ENCODE measurements around the gene MICALL1.
A peak's percentile ranks its signal among the peaks of the same experiment; 100 is the strongest.

MICALL1 gene

GRCh38 chr22:37905534-37906363 lies at the start of gene MICALL1:
MICALL1 (plus strand) TSS chr22:37906297; CDS start chr22:37906423, 126 bp downstream.
- peak; percentile 16 to 20 for DNase-seq (ENCODE audit: low read depth in 2 of 2)

- no peak for DNase-seq (ENCODE audit: low read depth in 2 of 2)
Measured at GRCh38 chr22:37860796-37861421, 45.2 kb upstream of the MICALL1 start.

- no peak for DNase-seq (ENCODE audit: low read depth in 2 of 2)
Measured at GRCh38 chr22:37862570-37863325, 43.3 kb upstream of the MICALL1 start.

- no peak for DNase-seq (ENCODE audit: low read depth in 2 of 2)
Measured at GRCh38 chr22:37865510-37865909, 40.6 kb upstream of the MICALL1 start.

DNA sequence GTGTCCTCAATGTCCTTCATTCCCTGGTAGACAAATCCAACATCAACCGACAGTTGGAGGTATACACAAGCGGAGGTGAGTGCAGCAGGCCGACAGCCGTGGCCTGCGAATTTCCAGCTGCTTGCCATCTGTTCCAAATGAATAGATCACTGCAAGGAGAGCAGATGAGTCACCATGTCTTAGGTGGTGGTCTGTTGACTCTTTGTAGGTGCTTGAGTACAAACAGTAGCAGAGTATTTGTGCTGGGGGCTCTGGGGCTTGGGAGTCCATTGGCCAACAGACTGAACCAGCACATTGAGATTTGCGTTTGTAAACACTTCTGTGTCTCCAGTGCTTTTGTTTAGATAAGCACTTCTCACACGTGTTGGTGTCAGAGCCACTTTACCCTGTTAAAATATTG lies 35.8 kb upstream of the MICALL1 start:
- DNase-seq (ENCODE audit: low read depth in 2 of 2): no peak

DNA sequence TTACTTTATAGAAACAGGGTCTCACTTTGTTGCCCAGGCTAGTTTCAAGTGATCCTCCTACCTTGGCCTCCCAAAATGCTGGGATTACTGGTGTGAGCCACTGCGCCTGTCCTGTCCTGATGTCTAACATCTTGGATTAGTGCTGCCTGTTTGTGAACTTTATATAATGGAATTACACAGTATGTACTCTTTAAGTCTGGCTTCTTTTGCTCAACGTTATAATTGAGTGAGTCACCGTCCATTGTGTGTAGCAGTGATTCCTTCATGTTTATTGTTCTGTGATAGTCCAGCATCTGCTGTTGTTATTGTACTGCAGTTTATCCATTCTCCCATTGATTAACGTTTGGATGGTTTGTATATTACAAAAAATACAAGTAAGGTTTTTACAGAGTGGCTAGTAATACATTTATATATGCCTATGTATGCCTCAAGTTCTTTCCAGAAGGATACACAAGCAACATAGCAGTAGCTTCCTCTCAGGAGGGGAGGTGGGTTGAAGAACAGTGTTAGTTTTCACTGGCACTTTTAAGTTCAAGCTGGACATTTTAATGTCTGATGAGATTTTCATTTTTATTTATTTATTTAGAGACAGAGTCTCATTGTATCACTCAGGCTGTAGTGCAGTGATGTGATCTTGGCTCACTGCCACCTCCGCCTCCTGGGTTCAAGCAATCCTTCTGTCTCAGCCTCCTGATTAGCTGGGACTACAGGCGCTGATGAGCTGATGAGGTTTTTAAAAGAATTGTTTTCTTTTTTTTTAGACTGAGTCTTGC lies 25.2 kb upstream of the MICALL1 start:
- DNase-seq (ENCODE audit: low read depth in 2 of 2): no peak

GRCh38 chr22:37884420-37884819 lies 21.7 kb upstream of the MICALL1 start:
- DNase-seq (ENCODE audit: low read depth in 2 of 2): no peak

DNA sequence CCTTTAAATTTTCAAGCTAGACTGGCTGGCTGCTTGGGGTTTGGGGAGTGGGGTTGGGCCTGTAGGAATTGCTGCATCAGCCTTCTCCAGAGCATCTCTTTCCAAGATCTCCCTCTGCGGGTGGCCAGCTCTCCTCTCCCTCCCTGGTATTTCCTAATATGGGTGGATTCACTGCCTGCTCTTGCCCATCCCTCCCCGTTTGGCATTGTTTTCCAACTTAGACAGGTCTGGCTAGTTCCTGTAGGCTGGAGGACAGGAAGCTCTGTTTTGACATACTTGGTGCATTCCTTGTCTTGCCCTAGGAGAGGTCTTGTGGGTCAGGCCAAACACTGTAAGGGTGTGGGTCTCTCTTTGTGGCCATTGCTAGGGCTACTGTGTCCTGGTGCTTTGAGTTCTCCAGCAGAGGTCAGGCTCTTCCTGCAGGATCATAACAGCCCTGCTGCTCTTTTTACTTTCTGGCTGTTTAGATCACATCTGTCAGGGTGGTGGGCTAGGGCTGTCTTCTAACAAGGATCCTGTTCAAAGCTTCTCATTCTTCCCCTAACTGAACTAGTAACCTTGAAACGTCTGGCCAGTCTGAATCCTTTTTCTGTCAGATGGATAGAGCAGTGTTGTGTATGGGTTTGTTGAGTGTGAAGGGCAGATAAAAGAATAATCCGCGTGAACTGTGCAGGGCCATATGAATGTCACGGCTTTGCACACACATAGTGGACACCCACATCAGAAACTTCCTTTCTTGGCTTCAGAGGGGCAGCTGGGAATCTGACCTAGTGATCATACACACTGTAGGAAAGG lies 18.3 kb upstream of the MICALL1 start:
- DNase-seq (ENCODE audit: low read depth in 2 of 2): no peak

GRCh38 chr22:37891926-37892325 lies 14.2 kb upstream of the MICALL1 start:
- no peak for DNase-seq (ENCODE audit: low read depth in 2 of 2)

- DNase-seq (ENCODE audit: low read depth in 2 of 2): no peak
Measured at GRCh38 chr22:37892566-37893335, 13.3 kb upstream of the MICALL1 start.

DNA sequence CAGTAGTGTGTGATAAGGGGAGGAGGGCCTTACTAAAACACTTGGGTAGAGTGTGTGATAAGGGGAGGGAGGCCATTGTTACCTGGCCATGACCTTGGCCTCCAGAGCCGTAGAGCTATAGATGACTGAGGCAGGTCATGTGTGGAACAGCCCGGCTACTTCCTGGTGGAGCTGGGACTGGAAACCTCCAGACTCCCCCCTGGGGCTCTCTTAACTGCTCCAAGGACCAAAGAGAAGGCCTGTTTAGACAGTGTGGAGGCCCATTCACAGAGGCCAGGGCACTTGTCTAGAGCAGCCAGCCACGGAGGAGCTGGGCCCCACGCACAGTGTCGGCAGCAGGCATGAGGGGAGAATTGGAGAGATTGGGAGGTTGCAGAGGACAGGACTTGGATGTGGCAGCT lies 12.5 kb upstream of the MICALL1 start:
- DNase-seq (ENCODE audit: low read depth in 2 of 2): no peak

- DNase-seq (ENCODE audit: low read depth in 2 of 2): no peak
Measured at GRCh38 chr22:37894939-37895670, 11.0 kb upstream of the MICALL1 start.

DNA sequence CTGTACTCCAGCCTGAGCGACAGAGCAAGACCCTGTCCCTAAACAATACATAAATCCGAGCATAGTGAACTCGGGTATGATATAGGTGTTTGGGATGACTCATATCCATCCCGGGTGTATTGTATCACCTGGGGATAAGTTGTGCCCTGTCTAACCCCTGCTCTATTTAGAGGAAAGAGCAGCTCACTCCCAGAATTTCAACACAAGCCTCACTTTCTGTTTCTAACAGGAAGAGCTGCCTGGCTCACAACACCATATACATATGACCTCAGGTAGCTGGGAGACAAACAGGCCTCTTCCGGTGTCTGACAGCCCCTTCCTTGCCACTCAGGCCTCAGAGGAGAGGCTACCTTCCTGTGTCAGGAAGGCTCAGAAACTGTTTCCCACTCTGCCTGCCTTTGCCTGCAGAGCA lies 9.9 kb upstream of the MICALL1 start:
- DNase-seq (ENCODE audit: low read depth in 2 of 2): no peak

- no peak for DNase-seq (ENCODE audit: low read depth in 2 of 2)
Measured at GRCh38 chr22:37896939-37897338, 9.2 kb upstream of the MICALL1 start.

DNA sequence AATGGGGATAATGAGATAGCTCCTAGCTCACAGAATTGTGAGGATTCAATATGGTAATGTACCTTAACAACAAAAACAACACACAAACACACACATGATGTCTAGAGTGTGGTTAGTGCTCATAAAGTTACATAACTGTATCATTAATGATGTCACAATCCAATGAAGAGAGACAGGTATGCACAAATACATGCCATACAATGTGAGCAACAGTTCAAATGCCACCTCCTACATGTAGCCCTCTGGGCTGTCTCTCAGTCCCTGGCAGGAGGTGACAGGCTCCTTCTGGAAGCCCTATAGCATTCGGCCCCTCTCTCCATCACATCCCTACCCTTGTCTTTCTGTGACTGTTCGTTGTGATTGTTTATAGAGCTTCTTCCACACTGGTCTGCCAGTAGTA lies 8.3 kb upstream of the MICALL1 start:
- no peak for DNase-seq (ENCODE audit: low read depth in 2 of 2)

DNA sequence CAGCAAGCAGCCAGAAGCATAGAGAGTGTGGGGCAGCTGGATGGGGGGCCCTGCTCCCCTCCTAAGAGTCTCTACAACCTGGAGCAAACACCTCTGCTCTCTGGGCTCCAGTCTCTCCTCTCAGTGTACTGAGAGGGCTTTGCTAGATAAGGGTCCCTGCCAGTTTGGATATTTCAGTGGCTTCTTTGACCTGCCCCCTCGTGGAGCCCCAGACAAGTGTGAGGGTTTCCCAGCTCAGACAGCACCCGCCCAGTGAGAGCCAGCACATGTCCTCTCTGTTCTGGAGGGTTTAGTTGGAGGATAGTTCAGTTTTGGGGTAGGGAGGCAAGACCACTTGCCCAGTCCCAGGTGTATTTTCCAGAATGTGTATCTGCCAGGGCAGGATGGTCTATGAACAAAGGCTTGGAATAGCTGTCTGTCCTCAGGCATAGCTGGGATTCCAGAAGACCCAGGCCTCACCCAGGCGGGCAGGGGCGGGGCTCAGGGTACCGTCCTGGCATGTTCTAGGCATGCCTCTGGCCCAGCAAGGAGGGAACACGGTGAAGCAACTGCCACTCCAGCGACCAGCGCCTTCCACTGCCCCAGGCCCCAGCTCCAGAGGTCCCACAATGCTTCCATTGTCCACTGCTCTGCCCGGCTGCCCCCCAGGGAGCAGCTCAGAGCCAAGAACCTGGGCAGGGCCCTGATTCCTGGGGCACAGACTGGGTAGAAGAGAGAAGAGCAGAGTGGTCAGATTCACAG lies 7.5 kb upstream of the MICALL1 start:
- DNase-seq (ENCODE audit: low read depth in 2 of 2): no peak

GRCh38 chr22:37904572-37905533 lies 1.2 kb upstream of the MICALL1 start:
- no peak for DNase-seq (ENCODE audit: low read depth in 2 of 2)

All from stimulated activated CD8-positive, alpha-beta memory T cell treated with anti-CD3 and anti-CD28 coated beads, Interleukin-7, amount 100 ng/mL, for 1 hour (primary cell).